ENCODE data around the gene TBC1D22A.
A peak's percentile ranks its signal among the peaks of the same experiment; 100 is the strongest.
"Not testable (repeated sequence)": the region's sequence is repeated elsewhere in the genome, so short reads cannot be mapped to it uniquely, and the experiment has no call there.

The TBC1D22A gene

GRCh38 chr22:46774980-46775849, 12.8 kb downstream of the TBC1D22A start:
- DNase-seq = no peak

- no peak for DNase-seq
Observed at GRCh38 chr22:46775850-46776826, 13.7 kb downstream of the TBC1D22A start.

GRCh38 chr22:46776876-46777608, 14.6 kb downstream of the TBC1D22A start:
- no peak for DNase-seq

- DNase-seq = peak; percentile 24
Observed at GRCh38 chr22:46777609-46777970, 15.1 kb downstream of the TBC1D22A start.

- DNase-seq = no peak
Observed at GRCh38 chr22:46779023-46779422, 16.6 kb downstream of the TBC1D22A start.

- no peak for DNase-seq
Observed at GRCh38 chr22:46779651-46780050, 17.2 kb downstream of the TBC1D22A start.

DNA sequence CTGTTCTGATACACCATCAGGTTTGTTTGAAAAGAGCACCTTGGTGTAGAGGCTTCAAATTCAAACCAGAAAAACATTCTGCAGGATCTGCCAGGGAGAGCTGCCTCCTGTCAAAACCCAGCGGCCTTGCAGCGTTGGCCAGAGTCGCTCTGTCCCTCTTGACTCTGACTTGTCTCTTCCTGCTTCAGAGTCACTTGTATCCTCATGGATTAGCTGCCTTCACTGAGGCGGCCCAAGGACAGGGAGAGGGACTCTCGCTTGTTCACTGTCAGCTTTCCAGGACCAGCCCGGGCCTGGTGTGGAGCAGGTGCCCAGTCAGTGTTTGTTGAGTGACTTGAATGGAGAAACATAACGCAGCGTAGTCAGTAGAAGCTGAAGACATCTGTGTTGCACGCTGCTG, 18.0 kb downstream of the TBC1D22A start:
- no peak for DNase-seq

GRCh38 chr22:46781291-46781690, 18.8 kb downstream of the TBC1D22A start:
- no peak for DNase-seq

DNA sequence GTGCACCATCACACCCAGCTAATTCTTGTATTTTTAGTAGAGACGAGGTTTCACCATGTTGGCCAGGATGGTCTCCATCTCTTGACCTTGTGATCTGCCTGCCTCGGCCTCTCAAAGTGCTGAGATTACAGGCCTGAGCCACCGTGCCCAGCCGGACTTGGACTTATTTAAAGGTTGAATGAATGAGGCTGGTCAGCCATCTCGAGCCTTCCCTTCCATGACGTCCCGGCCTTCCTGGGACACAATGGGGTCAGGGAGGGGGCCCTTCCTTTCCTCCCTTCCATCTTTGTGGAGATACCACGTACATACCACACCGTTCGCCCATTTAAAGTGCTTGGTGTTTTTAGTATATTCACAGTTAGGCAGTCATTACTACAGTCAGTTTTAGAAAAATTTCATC, 19.8 kb downstream of the TBC1D22A start:
- DNase-seq = not testable (repeated sequence)

DNA sequence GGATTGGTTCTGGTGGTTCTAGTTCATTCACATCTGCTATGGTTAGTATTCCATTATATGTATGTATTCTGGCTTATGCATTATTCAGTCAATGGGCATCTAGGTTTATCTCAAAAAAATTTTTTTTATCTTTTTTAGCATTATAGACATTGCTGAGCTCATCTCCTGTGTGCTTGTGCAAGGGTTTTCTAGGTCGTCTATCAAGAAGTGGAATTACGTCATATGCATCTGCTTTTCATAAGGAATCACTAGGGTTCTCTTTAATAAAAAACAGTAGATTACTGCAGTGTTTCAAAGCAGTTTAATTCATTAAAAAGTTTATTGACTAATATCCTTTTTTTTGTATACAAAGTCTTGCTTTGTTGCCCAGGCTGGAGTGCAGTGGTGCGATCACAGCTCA, 21.3 kb downstream of the TBC1D22A start:
- DNase-seq = no peak

DNA sequence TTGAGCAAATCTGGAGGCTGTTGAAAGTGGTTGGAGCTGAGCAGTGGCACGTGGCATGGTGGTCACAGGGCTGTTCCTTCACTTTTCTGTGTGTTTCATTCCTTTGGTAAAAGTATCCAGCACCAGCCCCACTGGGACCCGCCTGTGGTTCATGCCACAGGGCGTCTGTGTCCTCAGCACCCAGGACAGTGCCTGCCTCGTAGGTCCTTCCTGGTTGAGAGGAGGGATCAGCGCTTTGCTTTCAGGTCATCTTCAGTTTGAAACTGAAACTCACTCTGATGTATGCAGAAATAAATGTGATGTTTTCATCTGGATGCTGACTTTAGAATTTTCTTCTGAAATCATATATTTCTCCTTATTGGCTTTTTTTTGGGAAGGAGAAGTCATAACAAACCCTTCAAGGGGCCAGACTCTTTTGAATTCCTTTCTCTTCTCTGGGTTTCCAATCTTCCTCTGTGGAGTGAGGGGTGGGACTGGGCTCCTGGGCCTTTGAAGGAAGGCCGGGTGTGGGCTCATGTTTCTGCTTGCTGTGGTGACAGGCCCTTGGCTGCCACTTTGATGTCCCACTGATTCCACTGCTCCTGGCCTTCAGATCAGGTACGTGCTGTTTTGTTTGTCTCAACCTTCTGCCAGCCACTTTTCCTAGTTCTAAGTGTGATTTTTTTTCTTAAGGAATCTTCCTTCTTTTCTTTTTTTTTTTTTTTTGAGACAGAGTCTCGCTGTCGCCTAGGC, 26.2 kb downstream of the TBC1D22A start:
- no peak for DNase-seq

GRCh38 chr22:46789992-46790391, 27.5 kb downstream of the TBC1D22A start:
- no peak for DNase-seq

GRCh38 chr22:46791201-46791731, 28.8 kb downstream of the TBC1D22A start:
- DNase-seq = no peak

DNA sequence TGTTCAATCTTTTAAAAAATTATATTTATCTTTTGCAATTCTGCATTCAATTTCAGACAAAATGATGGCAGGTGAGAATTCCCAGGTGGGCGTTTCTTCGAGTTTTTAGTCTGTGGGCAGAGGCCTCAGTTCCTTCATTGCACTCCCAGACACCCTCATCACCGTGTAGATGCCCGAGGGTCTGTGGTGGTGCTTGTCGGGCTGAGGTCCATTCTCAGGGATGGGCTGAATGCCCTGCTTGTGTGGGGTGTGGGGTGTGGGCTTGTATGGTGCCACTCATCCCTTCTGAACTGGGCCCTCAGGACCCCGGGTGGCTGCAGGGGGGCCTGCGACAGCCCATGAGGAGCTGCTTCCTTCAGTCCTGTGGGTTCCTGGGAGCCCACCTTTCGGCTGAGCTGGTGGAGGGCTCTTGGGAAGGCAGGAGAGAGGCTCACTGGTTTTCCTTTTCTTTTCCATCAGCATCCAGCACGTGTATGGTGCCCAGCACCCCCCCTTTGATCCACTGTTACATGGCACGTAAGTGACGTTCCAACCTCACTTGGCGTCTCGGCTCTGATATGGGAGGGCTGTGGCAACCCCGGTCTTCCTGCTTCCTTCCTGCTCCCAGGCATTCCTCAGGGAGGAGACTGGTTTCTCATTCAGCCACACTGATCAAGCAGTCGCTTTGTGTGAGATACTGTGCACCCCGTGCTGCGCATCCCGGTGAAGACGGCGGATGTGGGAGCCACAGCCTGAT, 29.8 kb downstream of the TBC1D22A start:
- DNase-seq = no peak

DNA sequence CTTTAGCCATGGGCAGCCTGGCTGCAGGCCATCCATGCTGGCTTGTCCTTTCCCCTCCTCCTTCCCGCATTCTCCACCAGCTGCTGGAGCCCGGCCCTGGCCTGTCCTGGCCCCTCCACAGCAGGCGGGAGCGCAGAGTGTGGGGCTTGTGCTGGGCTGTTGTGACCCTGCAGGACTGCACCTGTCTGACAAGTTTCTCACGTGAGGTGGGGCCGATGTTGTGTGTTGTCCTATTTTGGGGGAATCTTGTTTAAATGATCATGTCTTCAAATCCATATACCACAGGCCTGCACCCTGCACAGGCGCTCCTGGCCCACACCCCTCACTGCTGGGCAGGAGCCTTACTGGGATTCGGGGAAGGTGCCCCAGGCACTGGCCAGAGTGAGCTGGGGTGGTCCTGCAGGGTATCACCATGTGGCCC, 30.4 kb downstream of the TBC1D22A start:
- no peak for DNase-seq

GRCh38 chr22:46793497-46793896, 31.0 kb downstream of the TBC1D22A start:
- DNase-seq = no peak

GRCh38 chr22:46794067-46794466, 31.6 kb downstream of the TBC1D22A start:
- no peak for DNase-seq

GRCh38 chr22:46794491-46794890, 32.0 kb downstream of the TBC1D22A start:
- DNase-seq = no peak

DNA sequence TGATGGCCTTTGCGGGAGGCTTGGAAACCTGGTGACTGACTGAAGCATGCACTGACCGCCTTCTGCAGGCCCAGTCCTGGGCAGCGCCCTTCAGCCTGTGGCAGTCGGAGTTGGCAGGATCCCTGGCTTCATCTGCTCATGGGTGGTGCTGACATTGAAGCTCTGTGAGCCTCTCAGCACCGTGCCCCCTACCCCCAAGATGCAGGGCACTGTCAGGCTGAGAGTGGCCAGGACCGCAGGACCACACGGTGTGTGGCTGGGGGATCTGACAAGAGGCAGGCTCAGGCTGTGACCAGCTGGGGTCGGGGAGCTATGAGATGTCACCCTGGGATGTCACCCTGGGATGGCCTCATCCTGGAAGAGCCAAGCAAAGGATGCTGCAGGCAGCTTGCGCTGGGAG, 32.7 kb downstream of the TBC1D22A start:
- no peak for DNase-seq

- DNase-seq = no peak
Observed at GRCh38 chr22:46795845-46796565, 33.6 kb downstream of the TBC1D22A start.

All from NCI-H1105 (cell line).